RWPE1 (cell line): ENCODE data around the gene MYO1D.
"Not testable (repeated sequence)": the region's sequence is repeated elsewhere in the genome, so short reads cannot be mapped to it uniquely, and the experiment has no call there.

ENCODE experiments used
- CTCF ChIA-PET: fragments of 350-600 bp; sonication (Branson Sonifier 250); formaldehyde crosslinking; extraction: SDS; loops from one replicate; lab custom pipeline; 2021; lab: Yijun Ruan, JAX
- POLR2A ChIA-PET: fragments of 400-600 bp; formaldehyde crosslinking; extraction: SDS; loops from one replicate; lab custom pipeline; 2020; ENCODE audit warnings: antibody characterized with exemption; ENCODE audit not compliant: low non-redundant PET; lab: Yijun Ruan, JAX
- DNase-seq: peaks from one replicate; pipeline ENCODE4 v3.0.0; 2012; ENCODE audit warnings: low spot score
- H3K27ac ChIP-seq: fragments of 450-650 bp; 2 replicates; pipeline ENCODE4 v1.5.1; 2017
- TF ChIP-seq, protein P1 (sequence below): fragments of 450-650 bp; conservative IDR thresholded peaks from 2 replicates; pipeline ENCODE4 v1.5.1; 2017; ENCODE audit warnings: low read depth, mild to moderate bottlenecking

Gene MYO1D

DNA sequence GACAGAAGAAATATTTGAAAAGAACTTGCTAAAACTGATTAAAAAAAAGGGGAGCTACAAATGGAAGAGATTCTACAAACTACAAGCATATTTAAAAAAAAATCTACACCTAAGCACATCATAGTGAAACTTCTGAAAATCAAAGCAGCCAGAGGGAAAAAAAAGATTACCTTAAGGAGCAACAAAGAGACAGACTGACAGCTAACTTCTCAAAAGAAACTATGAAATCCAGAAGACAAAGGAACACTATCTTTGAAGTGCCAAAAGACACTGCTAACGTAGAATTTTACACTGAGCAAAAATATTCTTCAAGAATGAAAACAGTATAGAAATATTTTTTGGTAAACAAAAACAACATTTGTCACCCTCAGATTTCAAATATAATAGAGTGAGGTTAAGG lies 151.2 kb downstream of the MYO1D start:
- DNase-seq = no peak
- ChIA-PET POLR2A (no interaction called here), CTCF (no interaction called here)
- no peak overlapping the region for H3K27ac ChIP-seq
- TF ChIP-seq, protein P1, sequence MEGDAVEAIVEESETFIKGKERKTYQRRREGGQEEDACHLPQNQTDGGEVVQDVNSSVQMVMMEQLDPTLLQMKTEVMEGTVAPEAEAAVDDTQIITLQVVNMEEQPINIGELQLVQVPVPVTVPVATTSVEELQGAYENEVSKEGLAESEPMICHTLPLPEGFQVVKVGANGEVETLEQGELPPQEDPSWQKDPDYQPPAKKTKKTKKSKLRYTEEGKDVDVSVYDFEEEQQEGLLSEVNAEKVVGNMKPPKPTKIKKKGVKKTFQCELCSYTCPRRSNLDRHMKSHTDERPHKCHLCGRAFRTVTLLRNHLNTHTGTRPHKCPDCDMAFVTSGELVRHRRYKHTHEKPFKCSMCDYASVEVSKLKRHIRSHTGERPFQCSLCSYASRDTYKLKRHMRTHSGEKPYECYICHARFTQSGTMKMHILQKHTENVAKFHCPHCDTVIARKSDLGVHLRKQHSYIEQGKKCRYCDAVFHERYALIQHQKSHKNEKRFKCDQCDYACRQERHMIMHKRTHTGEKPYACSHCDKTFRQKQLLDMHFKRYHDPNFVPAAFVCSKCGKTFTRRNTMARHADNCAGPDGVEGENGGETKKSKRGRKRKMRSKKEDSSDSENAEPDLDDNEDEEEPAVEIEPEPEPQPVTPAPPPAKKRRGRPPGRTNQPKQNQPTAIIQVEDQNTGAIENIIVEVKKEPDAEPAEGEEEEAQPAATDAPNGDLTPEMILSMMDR = no peak

- no peak overlapping the region for H3K27ac ChIP-seq
- no peak for DNase-seq
- ChIA-PET POLR2A (no interaction called here), CTCF (interaction anchor here (0.6 kb wide), 1 partner anchor 48 kb away, joined by 3 read pairs; no protein-coding TSS in a partner anchor)
- TF ChIP-seq, protein P1 = no peak
Measured at GRCh38 chr17:32723310-32723955, 153.5 kb downstream of the MYO1D start.

DNA sequence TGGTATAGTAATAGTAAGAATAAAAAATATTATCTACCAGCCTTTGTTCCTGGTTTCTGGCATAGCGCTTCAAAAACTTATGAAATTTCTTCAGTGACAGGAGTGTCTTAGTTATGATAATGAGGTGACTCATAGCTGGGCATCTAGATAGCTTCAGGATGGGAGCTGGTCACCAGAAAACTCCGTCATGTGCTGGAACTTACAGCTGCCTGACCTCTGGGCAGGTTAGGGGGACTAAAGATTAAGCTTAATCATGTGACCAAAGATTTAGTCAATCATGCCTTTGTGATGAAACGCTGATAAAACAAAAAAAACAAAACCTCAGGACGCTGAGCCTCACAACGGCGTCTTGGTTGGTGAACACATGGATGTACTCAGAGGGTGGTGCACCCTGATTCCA lies 154.2 kb downstream of the MYO1D start:
- TF ChIP-seq, protein P1 = no peak
- CTCF ChIA-PET = interaction anchor here (0.6 to 0.7 kb wide), 2 partner anchors 119 to 172 kb away, joined by 4 to 5 read pairs; no protein-coding TSS in a partner anchor

GRCh38 chr17:32720671-32721070 lies 156.3 kb downstream of the MYO1D start:
- POLR2A ChIA-PET = no interaction called here
- CTCF ChIA-PET = no interaction called here
- TF ChIP-seq, protein P1 = no peak

More for the DNA sequence above, 154.2 kb downstream of the MYO1D start:
- POLR2A ChIA-PET = no interaction called here
- no peak for DNase-seq
- H3K27ac ChIP-seq = no peak overlapping the region

GRCh38 chr17:32719689-32720088 lies 157.2 kb downstream of the MYO1D start:
- H3K27ac ChIP-seq = no peak overlapping the region
- TF ChIP-seq, protein P1 = no peak
- ChIA-PET CTCF (no interaction called here), POLR2A (no interaction called here)
- DNase-seq = no peak

More at GRCh38 chr17:32720671-32721070, 156.3 kb downstream of the MYO1D start:
- H3K27ac ChIP-seq = no peak overlapping the region
- no peak for DNase-seq

- DNase-seq, CTCF ChIA-PET, H3K27ac ChIP-seq, POLR2A ChIA-PET: not testable (repeated sequence)
Measured at GRCh38 chr17:32714922-32715321, 162.0 kb downstream of the MYO1D start.

GRCh38 chr17:32714206-32714605 lies 162.7 kb downstream of the MYO1D start:
- DNase-seq, POLR2A ChIA-PET, H3K27ac ChIP-seq: not testable (repeated sequence)
- CTCF ChIA-PET = interaction anchor here (0.6 kb wide), 1 partner anchor 15 kb away, joined by 4 read pairs; no protein-coding TSS in a partner anchor
